Panc1 (cell line): ENCODE measurements around the gene AANAT.

Source experiments
- CTCF ChIP-seq: fragments of 450-650 bp; IDR thresholded peaks from 2 replicates; pipeline ENCODE4 v1.5.1; 2017; ENCODE audit warnings: mild to moderate bottlenecking
- TCF7L2 ChIP-seq: IDR thresholded peaks from 2 replicates; pipeline ENCODE4 v1.6.1; 2011; ENCODE audit warnings: mild to moderate bottlenecking, low read depth, low read length, inconsistent platforms

GRCh38 chr17:76496464-76496863 is 29.1 kb downstream of the AANAT start:
- TF ChIP-seq CTCF (no peak), TCF7L2 (no peak)
